SKM-1 treated with dmso at 0.1 percent for 144 hours (cell line): ENCODE measurements around the gene CAMSAP3.

Experiments
- DNase-seq: peaks from one replicate; lab custom pipeline; 2025; ENCODE audit not compliant: unreplicated experiment; lab: John Stamatoyannopoulos, UW

Gene CAMSAP3

DNA sequence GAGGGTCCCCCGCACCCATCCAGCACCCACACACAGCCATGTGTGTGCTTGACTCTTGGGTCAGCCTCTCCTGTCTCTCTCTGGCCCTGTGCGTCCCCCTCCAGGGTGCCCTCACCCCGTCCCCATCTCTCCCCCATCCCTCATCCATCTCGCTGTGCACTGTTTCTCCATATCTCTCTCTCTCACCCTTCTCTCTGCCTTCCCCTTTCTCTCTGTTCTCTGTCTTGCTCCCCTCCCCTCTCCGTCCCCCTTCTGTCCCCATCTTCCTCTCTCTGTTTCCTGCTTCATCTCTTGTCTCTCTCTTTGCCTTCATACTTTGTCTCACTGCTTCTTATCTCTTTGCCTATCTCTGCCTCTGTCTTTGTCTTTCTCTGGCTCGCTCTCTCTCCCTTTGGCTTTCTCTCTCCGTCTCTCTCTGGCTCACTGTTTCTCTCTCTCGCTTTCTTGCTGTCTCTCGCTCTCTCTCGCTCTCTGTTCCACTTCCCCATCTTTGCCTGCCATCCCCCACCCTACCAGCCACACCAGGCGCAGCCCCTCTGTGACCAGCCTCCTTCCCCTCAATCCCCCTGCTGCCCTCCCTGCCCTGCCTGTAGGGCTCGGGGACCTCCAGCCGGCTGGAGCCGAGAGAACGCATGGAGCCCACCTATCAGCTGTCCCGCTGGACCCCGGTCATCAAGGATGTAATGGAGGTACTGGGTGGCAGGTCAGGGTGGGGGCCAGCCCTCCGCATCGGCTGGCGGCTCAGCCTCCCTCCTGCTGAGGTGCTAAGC lies 50.2 kb downstream of the CAMSAP3 start:
- peak; percentile 67 for DNase-seq

- no peak for DNase-seq
These were observed 50.7 kb downstream of the CAMSAP3 start for GRCh38 chr19:7646426-7646700.

DNA sequence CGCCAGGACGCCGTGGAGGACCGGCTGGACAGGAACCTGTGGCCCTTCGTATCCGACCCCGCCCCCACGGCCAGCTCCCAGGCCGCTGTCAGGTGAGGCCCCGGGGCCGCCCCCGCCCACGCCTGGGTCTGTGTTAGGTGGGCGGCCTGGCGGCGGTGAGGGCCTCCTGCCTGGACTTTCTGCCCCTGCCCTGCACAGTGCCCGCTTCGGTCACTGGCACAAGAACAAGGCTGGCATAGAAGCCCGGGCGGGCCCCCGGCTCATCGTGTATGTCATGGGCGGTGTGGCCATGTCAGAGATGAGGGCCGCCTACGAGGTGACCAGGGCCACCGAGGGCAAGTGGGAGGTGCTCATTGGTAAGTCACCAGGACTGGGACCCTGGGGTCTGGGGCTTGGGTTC lies 51.5 kb downstream of the CAMSAP3 start:
- no peak for DNase-seq

GRCh38 chr19:7648265-7649014 lies 52.8 kb downstream of the CAMSAP3 start:
- no peak for DNase-seq

DNA sequence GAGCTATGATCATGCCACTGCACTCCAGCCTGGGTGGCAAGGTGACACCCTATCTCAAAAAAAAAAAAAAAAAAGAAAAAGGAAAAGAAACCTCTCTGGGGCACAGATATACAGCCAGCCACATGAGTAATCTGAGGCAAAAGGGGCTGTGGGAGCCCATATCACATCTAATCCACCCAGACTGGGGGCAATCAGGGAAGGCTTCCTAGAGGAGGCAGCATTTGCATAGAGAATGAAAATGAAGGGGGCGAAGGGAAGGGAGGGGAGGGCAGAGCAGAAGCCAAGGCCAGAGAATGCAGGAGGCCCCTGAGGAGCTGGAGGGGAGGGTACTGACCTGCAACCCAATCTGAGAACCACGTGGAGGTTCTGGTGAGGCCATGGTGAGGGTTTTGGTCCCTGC lies 54.5 kb downstream of the CAMSAP3 start:
- no peak for DNase-seq

- peak; percentile 97 for DNase-seq
These were observed 56.5 kb downstream of the CAMSAP3 start for GRCh38 chr19:7652061-7652641.

DNA sequence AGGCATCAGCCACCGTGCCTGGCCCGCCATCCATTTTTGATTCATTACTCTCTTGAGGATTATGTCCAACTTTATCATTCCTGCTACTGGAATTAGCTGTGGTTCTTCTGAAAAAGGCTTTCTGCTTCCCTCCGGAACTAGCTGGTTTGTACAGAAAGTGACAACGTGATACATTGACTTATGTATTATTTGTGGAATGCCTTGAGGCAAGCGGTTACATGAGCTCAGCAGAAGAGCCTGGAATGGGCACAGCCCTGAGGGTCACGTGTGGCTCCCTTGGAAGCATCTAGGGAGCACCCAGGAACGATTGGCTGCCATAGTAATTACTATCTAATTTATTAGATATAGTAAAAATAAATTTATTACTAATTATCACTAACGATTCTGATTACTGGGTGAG lies 58.7 kb downstream of the CAMSAP3 start:
- DNase-seq: no peak

GRCh38 chr19:7655581-7655980 lies 59.9 kb downstream of the CAMSAP3 start:
- peak; percentile 95 for DNase-seq

DNA sequence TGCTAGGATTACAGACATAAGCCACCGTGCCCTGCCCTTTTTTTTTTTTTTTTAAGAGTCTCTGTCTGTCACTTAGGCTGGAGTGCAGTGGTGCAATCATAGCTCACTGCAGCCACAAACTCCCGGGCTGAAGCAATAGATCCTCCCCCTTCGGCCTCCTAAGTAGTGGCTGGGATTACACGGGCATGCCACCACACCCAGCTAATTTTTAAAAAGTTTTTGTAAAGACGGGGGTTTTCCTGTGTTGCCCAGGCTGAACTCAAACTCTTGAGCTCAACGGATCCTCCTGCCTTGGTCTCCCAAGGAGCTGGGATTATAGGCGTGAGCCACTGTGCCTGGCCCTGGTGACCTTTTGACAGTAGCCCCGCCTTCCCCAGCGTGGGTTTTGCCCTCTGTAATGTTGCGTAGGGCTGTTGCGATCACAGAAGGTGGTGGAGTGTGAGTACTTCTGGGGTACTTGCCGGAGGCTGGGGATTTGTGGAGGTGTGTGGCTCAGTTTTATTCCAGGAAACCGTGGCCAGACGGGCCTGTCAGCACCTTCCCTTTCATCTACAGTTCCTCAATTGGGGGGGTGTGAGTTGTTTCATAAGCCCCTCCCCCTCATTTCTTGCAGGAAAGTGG lies 61.6 kb downstream of the CAMSAP3 start:
- DNase-seq: peak; percentile 87

- DNase-seq: no peak
These were observed 62.6 kb downstream of the CAMSAP3 start for GRCh38 chr19:7658219-7658686.

DNA sequence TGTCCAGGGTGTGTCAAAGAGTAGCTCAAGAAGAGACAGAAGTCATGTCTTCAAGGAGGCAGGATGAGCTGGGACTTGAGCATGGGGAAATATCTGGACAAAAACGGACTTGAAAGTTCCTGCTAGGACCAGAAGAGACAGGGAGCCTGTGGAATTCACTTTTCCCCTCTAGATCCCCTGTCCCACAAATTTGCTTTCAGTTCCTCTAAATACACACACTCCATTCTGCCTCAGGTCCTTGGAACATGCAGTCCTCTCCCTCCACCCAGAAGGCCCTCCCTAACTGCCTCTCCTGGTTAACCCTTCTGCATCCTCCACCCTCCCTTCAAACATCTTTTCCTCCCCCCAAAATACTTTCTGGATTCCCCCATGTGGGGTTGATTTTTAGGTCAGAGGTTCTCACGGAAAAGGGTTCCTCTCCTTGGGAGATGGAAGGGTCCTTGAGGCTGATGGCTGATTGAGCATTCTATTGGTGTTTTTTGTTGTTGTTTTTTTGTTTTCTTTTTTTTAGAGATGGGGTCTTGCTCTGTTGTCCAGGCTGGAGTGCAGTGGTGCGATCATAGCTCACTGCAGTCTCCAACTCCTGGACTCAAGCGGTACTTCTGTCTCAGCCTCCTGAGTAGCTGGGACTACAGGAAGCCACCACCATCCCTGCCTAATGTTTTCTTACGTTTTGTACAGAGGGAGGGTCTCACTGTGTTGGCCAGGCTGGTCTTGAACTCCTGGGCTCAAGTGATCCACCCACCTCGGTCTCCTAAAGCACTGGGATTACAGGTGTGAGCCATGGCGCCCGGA lies 66.3 kb downstream of the CAMSAP3 start:
- DNase-seq: no peak

DNA sequence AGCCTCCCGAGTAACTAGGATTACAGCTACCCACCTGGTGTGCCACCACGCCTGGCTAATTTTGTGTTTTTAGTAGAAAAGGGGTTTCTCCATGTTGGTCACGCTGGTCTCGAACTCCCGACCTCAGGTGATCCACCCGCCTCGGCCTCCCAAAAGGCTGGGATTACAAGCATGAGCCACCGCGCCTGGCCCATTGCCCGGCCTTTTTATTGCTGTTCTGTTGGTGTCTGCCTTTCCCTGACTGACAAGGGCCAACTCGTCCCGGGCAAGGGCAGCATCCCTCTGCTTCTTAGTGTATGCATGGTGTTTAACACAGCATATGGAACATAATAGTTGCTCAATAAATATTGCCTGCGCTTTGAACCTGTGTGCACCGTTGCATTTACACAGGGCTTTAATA lies 67.0 kb downstream of the CAMSAP3 start:
- no peak for DNase-seq

- no peak for DNase-seq
These were observed 68.0 kb downstream of the CAMSAP3 start for GRCh38 chr19:7663706-7664105.

GRCh38 chr19:7665076-7665475 lies 69.4 kb downstream of the CAMSAP3 start:
- DNase-seq: no peak
